ENCODE measurements around the gene LSM2. TPM values are rescaled to one million over a fixed set of nuclear protein-coding genes. Genes with fewer than 3 reads are reported as not detected.

Gene LSM2
- total and polyA plus RNA-seq, 9 of the 15 experiments (the other 6 are each of a cell fraction or from before 2014, with no cell fraction given) = 154 to 407 (median 223) TPM

DNA sequence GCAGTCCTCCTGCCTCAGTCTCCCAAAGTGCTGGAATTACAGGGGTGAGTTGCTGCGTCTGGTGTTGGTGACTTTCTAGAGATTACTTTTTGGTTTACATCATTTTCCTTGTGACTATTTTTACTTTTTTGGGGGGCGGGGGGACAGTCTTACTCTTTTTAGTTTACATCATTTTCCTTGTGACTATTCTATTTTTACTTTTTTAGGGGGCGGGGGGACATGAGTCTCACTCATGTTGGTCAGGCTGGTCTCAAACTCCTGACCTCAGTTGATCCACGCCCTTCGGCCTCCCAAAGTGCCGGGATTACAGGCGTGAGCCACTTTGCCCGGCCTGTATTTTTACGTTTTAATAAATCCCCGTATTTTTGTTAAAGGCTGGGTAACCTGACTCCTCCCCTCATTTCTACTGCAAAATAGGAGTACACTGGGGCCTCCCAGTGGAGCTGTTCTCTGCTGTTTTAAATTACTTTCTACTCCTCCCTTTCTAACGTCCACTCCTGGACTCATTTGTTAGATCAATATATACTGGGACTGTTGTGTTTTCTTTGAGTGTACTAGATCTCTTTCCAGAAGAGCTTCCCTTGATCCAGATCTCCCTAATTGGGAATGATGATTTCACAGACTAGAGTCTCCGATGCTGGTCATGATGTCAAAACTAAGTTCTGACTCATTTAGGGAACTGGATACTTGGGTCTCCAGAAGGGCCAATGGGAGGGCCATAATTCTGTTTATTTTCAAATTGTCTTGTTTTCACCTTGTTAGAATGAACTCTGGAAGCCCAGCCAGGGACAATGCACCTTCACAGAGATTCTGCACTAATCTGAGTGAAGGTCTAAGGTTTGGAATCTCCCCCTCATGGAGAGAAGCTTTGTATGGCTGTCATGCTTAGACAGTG lies 30.0 kb upstream of the LSM2 start (continued):
- TF ChIP-seq, protein P1, sequence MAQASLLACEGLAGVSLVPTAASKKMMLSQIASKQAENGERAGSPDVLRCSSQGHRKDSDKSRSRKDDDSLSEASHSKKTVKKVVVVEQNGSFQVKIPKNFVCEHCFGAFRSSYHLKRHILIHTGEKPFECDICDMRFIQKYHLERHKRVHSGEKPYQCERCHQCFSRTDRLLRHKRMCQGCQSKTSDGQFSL (CRISPR knock-in tag; IDR thresholded peaks at IDR 0.05) = 0 out of 2 replicates have a peak, but pooled peaks have one; percentile 32
- TF ChIP-seq, protein P1 (tag; IDR thresholded peaks at IDR 0.05) = no peak
- TF ChIP-seq CEBPZ (IDR thresholded peaks at IDR 0.05; ENCODE audit: borderline replicate concordance, low read depth, low read length) (0 out of 2 replicates have a peak, but pooled peaks have one; percentile 4), ZEB2 (IDR thresholded peaks at IDR 0.05) (no peak), MTA1 (IDR thresholded peaks at IDR 0.05; ENCODE audit: borderline replicate concordance) (0 out of 2 replicates have a peak, but pooled peaks have one; percentile 22), MAZ (CRISPR knock-in tag; conservative IDR thresholded peaks at IDR 0.05 in 1 of 2, IDR thresholded peaks at IDR 0.05 in 1 of 2) (0 out of 4 replicates have a peak, but pooled peaks of 1 of the 2 experiments have one; percentile 34), USF1 (CRISPR knock-in tag; IDR thresholded peaks at IDR 0.05) (no peak; the same call in 1 of the 2 replicates), FOSL1 (tag; conservative IDR thresholded peaks at IDR 0.05) (peak; percentile 47; the same call in 1 of the 2 replicates), ZNF3 (CRISPR knock-in tag; IDR thresholded peaks at IDR 0.05) (no peak), CTBP1 (IDR thresholded peaks at IDR 0.05; ENCODE audit: borderline replicate concordance) (no peak)
- TF ChIP-seq, protein P2, sequence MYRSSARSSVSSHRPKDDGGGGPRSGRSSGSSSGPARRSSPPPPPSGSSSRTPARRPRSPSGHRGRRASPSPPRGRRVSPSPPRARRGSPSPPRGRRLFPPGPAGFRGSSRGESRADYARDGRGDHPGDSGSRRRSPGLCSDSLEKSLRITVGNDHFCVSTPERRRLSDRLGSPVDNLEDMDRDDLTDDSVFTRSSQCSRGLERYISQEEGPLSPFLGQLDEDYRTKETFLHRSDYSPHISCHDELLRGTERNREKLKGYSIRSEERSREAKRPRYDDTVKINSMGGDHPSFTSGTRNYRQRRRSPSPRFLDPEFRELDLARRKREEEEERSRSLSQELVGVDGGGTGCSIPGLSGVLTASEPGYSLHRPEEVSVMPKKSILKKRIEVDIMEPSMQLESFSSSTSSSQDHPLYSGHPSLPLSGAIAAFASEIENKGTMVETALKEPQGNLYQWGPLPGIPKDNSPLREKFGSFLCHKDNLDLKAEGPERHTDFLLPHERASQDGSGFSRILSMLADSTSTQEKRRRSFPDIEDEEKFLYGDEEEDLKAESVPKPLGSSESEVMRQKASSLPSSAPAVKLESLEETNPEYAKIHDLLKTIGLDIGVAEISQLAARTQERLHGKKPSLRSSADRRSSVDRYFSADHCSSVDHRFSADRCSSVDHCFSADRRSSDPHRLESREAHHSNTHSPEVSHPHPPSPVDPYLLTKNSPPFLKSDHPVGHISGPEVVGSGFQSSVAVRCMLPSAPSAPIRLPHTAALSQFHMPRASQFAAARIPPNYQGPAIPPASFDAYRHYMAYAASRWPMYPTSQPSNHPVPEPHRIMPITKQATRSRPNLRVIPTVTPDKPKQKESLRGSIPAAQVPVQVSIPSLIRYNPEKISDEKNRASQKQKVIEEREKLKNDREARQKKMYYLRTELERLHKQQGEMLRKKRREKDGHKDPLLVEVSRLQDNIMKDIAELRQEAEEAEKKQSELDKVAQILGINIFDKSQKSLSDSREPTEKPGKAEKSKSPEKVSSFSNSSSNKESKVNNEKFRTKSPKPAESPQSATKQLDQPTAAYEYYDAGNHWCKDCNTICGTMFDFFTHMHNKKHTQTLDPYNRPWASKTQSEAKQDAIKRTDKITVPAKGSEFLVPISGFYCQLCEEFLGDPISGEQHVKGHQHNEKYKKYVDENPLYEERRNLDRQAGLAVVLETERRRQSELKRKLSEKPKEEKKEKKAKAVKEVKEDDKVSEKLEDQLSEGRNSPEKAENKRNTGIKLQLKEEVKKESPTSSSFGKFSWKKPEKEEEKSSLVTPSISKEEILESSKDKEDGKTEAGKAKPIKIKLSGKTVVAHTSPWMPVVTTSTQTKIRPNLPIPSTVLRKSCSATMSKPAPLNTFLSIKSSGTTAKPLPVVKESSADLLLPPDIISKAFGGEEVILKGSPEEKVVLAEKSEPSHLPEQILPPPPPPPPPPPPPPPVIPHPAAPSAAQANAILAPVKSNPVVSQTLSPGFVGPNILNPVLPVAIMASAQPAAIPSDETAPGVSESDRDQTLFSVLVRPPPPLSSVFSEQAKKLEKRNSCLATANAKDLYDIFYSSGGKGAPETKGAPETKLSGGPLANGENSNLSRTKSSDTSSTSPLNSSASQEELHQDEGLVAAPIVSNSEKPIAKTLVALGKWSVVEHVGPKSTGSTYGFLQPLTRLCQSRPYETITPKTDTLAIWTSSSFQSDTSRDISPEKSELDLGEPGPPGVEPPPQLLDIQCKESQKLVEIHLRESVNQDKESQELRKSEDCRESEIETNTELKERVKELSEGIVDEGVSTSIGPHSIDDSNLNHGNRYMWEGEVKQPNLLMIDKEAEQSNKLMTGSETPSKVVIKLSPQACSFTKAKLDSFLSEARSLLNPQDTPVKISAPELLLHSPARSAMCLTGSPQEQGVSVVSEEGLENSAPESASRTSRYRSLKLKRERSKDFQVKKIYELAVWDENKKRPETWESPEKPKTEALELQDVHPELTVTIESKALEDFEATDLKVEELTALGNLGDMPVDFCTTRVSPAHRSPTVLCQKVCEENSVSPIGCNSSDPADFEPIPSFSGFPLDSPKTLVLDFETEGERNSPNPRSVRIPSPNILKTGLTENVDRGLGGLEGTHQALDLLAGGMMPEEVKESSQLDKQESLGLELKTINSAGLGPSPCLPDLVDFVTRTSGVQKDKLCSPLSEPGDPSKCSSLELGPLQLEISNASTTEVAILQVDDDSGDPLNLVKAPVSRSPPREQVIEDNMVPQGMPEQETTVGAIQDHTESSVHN (IDR thresholded peaks at IDR 0.05; ENCODE audit: borderline replicate concordance in 1 of 2, low read depth in 1 of 2) = no peak
